Lower leg skin (tissue), 4 donors: Measurements from ENCODE around the gene ZNF83. TPM values are rescaled to one million over a fixed set of nuclear protein-coding genes. Genes with fewer than 3 reads are reported as not detected.

Experiments used
- DNase-seq, 2 donors: peaks; one replicate each; pipeline ENCODE4 v3.0.0-alpha.2; 2019; ENCODE audit warnings: low spot score in 2 of 2
- H3K4me3 ChIP-seq: fragments of 200-600 bp; sonication (generic); 2 replicates; pipeline ENCODE4 v1.5.1; 2017; ENCODE audit warnings: mild to moderate bottlenecking, low read depth; ENCODE audit not compliant: poor library complexity, severe bottlenecking
- CTCF ChIP-seq, 3 donors: fragments of 450-650 bp; IDR thresholded peaks; one replicate each; pipeline ENCODE4 v1.5.1; 2016; ENCODE audit warnings: antibody characterized with exemption in 3 of 3, mild to moderate bottlenecking in 3 of 3, moderate library complexity in 2 of 3
- POLR2A ChIP-seq, 2 donors: fragments of 450-650 bp; IDR thresholded peaks; one replicate each; pipeline ENCODE4 v1.6.1; 2016 to 2017; ENCODE audit warnings: antibody characterized with exemption in 2 of 2, mild to moderate bottlenecking in 1 of 2, moderate library complexity in 1 of 2
- WGBS, 2 donors: methylation state at CpG; one replicate each; pipeline ENCODE4 v1.1.5; 2018; 5-methylcytosine and 5-hydroxymethylcytosine counted together
- intact Hi-C: fragments of 100-400 bp; cut with DNase I; formaldehyde crosslinking; loops from one replicate; pipeline ENCODE4 v1.15.0; 2023; ENCODE audit warnings: low total_unique reads
- total RNA-seq, 4 donors: library from RNA; depleted of rRNA; stranded (reverse); fragments of >200 nt; gene quantifications; one replicate each; pipeline ENCODE4 v1.1.0, GENCODE V29; 2016

Gene ZNF83
- total RNA-seq, 4 donors from 2014 or later = 20.7 to 51.0 (median 35.3) TPM

DNA sequence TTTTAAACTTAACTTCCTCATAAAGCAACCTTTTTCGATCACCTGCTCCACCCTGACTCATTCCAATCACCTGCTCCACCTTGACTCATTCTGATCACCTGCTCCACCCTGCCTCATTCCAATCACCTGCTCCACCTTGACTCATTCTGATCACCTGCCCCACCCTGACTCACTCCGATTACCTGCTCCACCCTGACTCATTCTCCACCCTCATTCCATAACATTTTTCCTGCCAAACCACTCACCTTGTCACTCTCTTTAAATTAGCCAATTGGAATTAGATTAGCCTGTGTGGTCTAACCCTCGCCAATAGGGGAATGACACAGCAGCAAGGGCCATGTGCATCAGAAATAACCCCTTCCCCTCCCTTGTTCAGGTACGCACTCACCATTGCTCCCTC lies 31.9 kb upstream of the ZNF83 start:
- TF ChIP-seq POLR2A (IDR thresholded peaks at IDR 0.05) (no peak), CTCF (IDR thresholded peaks at IDR 0.05) (no peak)
- WGBS, 2 donors = 65 to 67% methylated on average over 4 of the region's 4 CpGs
- intact Hi-C loops = no loop called here
- DNase-seq = no peak
- H3K4me3 ChIP-seq = no peak overlapping the region

- TF ChIP-seq POLR2A (IDR thresholded peaks at IDR 0.05) = no peak
- no peak for TF ChIP-seq CTCF (IDR thresholded peaks at IDR 0.05)
- WGBS, 2 donors = 92 to 93% methylated on average over 5 of the region's 5 CpGs
- DNase-seq = no peak
- intact Hi-C loops = no loop called here
- no peak overlapping the region for H3K4me3 ChIP-seq
These were observed 31.4 kb upstream of the ZNF83 start for GRCh38 chr19:52669586-52669985.

DNA sequence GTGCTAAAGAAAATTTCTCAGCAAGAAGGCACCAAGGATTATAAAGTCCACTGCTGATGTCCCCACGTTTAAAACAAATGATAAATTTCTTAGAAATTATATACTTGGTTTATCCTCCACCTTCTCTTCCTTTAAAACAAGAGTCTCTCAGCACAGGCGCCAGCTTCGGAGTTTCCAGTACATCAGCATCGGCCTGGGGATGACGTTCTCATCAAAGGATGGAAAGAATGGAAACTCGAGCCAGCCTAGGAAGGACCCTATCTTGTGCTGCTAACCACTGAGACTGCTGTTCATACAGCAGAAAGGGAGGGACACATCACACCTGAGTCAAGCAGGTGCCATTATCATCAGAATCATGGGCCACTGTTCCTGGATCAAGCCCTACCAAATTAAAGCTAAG lies 29.8 kb upstream of the ZNF83 start:
- no peak for DNase-seq
- intact Hi-C loops = no loop called here
- TF ChIP-seq POLR2A (IDR thresholded peaks at IDR 0.05) = no peak
- TF ChIP-seq CTCF (IDR thresholded peaks at IDR 0.05) = no peak
- H3K4me3 ChIP-seq = no peak overlapping the region
- WGBS, 2 donors = 83 to 85% methylated on average over 6 of the region's 6 CpGs

GRCh38 chr19:52666506-52666905 lies 28.4 kb upstream of the ZNF83 start:
- no peak for TF ChIP-seq POLR2A (IDR thresholded peaks at IDR 0.05)
- TF ChIP-seq CTCF (IDR thresholded peaks at IDR 0.05) = no peak
- DNase-seq = no peak
- intact Hi-C loops = no loop called here
- H3K4me3 ChIP-seq = no peak overlapping the region

GRCh38 chr19:52665529-52665928 lies 27.4 kb upstream of the ZNF83 start:
- no peak overlapping the region for H3K4me3 ChIP-seq
- intact Hi-C loops = no loop called here
- TF ChIP-seq POLR2A (IDR thresholded peaks at IDR 0.05) (no peak), CTCF (IDR thresholded peaks at IDR 0.05) (no peak)
- no peak for DNase-seq
- 97 to 99% methylated on average over 6 of the region's 6 CpGs for WGBS, 2 donors

- no peak overlapping the region for H3K4me3 ChIP-seq
- no peak for TF ChIP-seq POLR2A (IDR thresholded peaks at IDR 0.05)
- TF ChIP-seq CTCF (IDR thresholded peaks at IDR 0.05) = no peak
- DNase-seq = no peak
- WGBS, 2 donors = 94 to 96% methylated on average over 4 of the region's 4 CpGs
- intact Hi-C loops = no loop called here
These were observed 26.9 kb upstream of the ZNF83 start for GRCh38 chr19:52665027-52665426.
